ENCODE data around the gene NHSL2. TPM values are rescaled to one million over a fixed set of nuclear protein-coding genes. Genes with fewer than 3 reads are reported as not detected.

NHSL2 gene
- total and polyA plus RNA-seq, 2 of the 13 experiments (the other 11 are each of a cell fraction or from before 2014, with no cell fraction given): not detected

GRCh38 chrX:72018277-72019112 lies 107.8 kb downstream of the NHSL2 start (continued):
- TF ChIP-seq ZNF326 (CRISPR knock-in tag; IDR thresholded peaks at IDR 0.05; ENCODE audit: borderline replicate concordance) (no peak), ZNF17 (CRISPR knock-in tag; IDR thresholded peaks at IDR 0.05) (no peak), PAX8 (CRISPR knock-in tag; IDR thresholded peaks at IDR 0.05; ENCODE audit: borderline replicate concordance) (no peak), IKZF1 (IDR thresholded peaks at IDR 0.05) (no peak), MYC (CRISPR knock-in tag; IDR thresholded peaks at IDR 0.05; ENCODE audit: borderline replicate concordance) (peak; percentile 71; the same call in 1 of the 2 replicates), ZNF207 (IDR thresholded peaks at IDR 0.05; ENCODE audit: borderline replicate concordance) (no peak), ZNF547 (CRISPR knock-in tag; IDR thresholded peaks at IDR 0.05) (peak; percentile 82; the same call in 1 of the 2 replicates), ZNF335 (CRISPR knock-in tag; IDR thresholded peaks at IDR 0.05) (no peak), E2F1 (CRISPR knock-in tag; IDR thresholded peaks at IDR 0.05) (no peak), ZNF775 (CRISPR knock-in tag; IDR thresholded peaks at IDR 0.05; ENCODE audit: borderline replicate concordance) (no peak), ZNF317 (CRISPR knock-in tag; IDR thresholded peaks at IDR 0.05) (no peak), CBX2 (IDR thresholded peaks at IDR 0.05; ENCODE audit: low read depth, low read length) (no peak), CBX2 (CRISPR knock-in tag; IDR thresholded peaks at IDR 0.05; ENCODE audit: low read depth) (no peak), IRF9 (CRISPR knock-in tag; IDR thresholded peaks at IDR 0.05; ENCODE audit: borderline replicate concordance) (peak; percentile 64; the same call in 1 of the 2 replicates), REL (CRISPR knock-in tag; conservative IDR thresholded peaks at IDR 0.05) (no peak; the same call in 1 of the 2 replicates), ZSCAN12 (CRISPR knock-in tag; IDR thresholded peaks at IDR 0.05) (peak; percentile 85; the same call in 1 of the 2 replicates), ZNF841 (CRISPR knock-in tag; IDR thresholded peaks at IDR 0.05; ENCODE audit: borderline replicate concordance) (0 out of 2 replicates have a peak, but pooled peaks have one; percentile 52), SOX13 (IDR thresholded peaks at IDR 0.05) (no peak), SOX13 (CRISPR knock-in tag; conservative IDR thresholded peaks at IDR 0.05 in 1 of 2, IDR thresholded peaks at IDR 0.05 in 1 of 2) (0 out of 4 replicates have a peak, but pooled peaks of 1 of the 2 experiments have one; percentile 12), PITX1 (CRISPR knock-in tag; IDR thresholded peaks at IDR 0.05) (no peak), RFX5 (IDR thresholded peaks at IDR 0.05; ENCODE audit: low read depth, low read length) (no peak), SRSF1 (optimal IDR thresholded peaks at IDR 0.05; ENCODE audit: low read depth, low read length) (no peak), MAFF (IDR thresholded peaks at IDR 0.05; ENCODE audit: low read depth, low read length) (no peak)
- TF ChIP-seq, protein P1, sequence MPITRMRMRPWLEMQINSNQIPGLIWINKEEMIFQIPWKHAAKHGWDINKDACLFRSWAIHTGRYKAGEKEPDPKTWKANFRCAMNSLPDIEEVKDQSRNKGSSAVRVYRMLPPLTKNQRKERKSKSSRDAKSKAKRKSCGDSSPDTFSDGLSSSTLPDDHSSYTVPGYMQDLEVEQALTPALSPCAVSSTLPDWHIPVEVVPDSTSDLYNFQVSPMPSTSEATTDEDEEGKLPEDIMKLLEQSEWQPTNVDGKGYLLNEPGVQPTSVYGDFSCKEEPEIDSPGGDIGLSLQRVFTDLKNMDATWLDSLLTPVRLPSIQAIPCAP (CRISPR knock-in tag; IDR thresholded peaks at IDR 0.05; ENCODE audit: low read depth): no peak
- TF ChIP-seq, protein P2, sequence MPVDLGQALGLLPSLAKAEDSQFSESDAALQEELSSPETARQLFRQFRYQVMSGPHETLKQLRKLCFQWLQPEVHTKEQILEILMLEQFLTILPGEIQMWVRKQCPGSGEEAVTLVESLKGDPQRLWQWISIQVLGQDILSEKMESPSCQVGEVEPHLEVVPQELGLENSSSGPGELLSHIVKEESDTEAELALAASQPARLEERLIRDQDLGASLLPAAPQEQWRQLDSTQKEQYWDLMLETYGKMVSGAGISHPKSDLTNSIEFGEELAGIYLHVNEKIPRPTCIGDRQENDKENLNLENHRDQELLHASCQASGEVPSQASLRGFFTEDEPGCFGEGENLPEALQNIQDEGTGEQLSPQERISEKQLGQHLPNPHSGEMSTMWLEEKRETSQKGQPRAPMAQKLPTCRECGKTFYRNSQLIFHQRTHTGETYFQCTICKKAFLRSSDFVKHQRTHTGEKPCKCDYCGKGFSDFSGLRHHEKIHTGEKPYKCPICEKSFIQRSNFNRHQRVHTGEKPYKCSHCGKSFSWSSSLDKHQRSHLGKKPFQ (CRISPR knock-in tag; IDR thresholded peaks at IDR 0.05; ENCODE audit: insufficient replicate concordance): no peak
- TF ChIP-seq, protein P3, sequence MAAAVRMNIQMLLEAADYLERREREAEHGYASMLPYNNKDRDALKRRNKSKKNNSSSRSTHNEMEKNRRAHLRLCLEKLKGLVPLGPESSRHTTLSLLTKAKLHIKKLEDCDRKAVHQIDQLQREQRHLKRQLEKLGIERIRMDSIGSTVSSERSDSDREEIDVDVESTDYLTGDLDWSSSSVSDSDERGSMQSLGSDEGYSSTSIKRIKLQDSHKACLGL (CRISPR knock-in tag; IDR thresholded peaks at IDR 0.05): peak; percentile 69; the same call in 1 of the 2 replicates

All from HepG2 (cell line).